Measurements from ENCODE around the gene SYMPK.

SYMPK gene

GRCh38 chr19:45767881-45768654 lies 94.9 kb downstream of the SYMPK start:
- no peak for TF ChIP-seq CTCF (IDR thresholded peaks at IDR 0.05; ENCODE audit: insufficient read depth, low read depth, low read length, missing control alignments)
- peak; percentile 79 for DNase-seq (ENCODE audit: low read depth)
- H3K4me3 ChIP-seq (ENCODE audit: low read depth, low read length) = peak overlapping the region; percentile 63

GRCh38 chr19:45767410-45767880 lies 95.5 kb downstream of the SYMPK start:
- peak overlapping the region; percentile 63 for H3K4me3 ChIP-seq (ENCODE audit: low read depth, low read length)
- DNase-seq (ENCODE audit: low read depth) = no peak

GRCh38 chr19:45766869-45767346 lies 96.0 kb downstream of the SYMPK start:
- no peak for DNase-seq (ENCODE audit: low read depth)
- no peak for TF ChIP-seq CTCF (IDR thresholded peaks at IDR 0.05; ENCODE audit: insufficient read depth, low read depth, low read length, missing control alignments)
- H3K4me3 ChIP-seq (ENCODE audit: low read depth, low read length) = peak overlapping the region; percentile 63; the same call in 1 of the 2 replicates

More at GRCh38 chr19:45767410-45767880, 95.5 kb downstream of the SYMPK start:
- TF ChIP-seq CTCF (IDR thresholded peaks at IDR 0.05; ENCODE audit: insufficient read depth, low read depth, low read length, missing control alignments) = no peak

- TF ChIP-seq CTCF (IDR thresholded peaks at IDR 0.05; ENCODE audit: insufficient read depth, low read depth, low read length, missing control alignments) = no peak
- H3K4me3 ChIP-seq (ENCODE audit: low read depth, low read length) = no peak overlapping the region
- DNase-seq (ENCODE audit: low read depth) = no peak
Observed at GRCh38 chr19:45766296-45766868, 96.6 kb downstream of the SYMPK start.

GRCh38 chr19:45765702-45766295 lies 97.1 kb downstream of the SYMPK start:
- no peak for DNase-seq (ENCODE audit: low read depth)
- H3K4me3 ChIP-seq (ENCODE audit: low read depth, low read length) = no peak overlapping the region
- no peak for TF ChIP-seq CTCF (IDR thresholded peaks at IDR 0.05; ENCODE audit: insufficient read depth, low read depth, low read length, missing control alignments)

Measured in GM12865 (cell line).